CD4-positive, alpha-beta T cell (primary cell): ENCODE data around the gene FRG2C. TPM values are rescaled to one million over a fixed set of nuclear protein-coding genes. Genes with fewer than 3 reads are reported as not detected.
"Not testable (repeated sequence)": the region's sequence is repeated elsewhere in the genome, so short reads cannot be mapped to it uniquely, and the experiment has no call there.

ENCODE experiments used
- ATAC-seq: fragments of 200-7000 bp; cut with Tn5 transposase; one replicate; pipeline ENCODE4 v1.10.0; 2022; ENCODE audit warnings: mild to moderate bottlenecking; ENCODE audit not compliant: poor library complexity
- CTCF ChIA-PET: fragments of 350-600 bp; sonication (Branson Sonifier 250); formaldehyde crosslinking; loops from one replicate; lab custom pipeline; 2021; ENCODE audit warnings: antibody characterized with exemption, inconsistent platforms; lab: Charles Lee
- POLR2A ChIA-PET: fragments of 350-600 bp; sonication (Branson Sonifier 250); formaldehyde crosslinking; loops from one replicate; lab custom pipeline; 2021; ENCODE audit warnings: antibody characterized with exemption, inconsistent platforms; lab: Charles Lee
- DNase-seq, 14 experiments: peaks; one replicate each; pipeline ENCODE4 v3.0.0-alpha.2; 2013 to 2020; ENCODE audit warnings: mixed read lengths in 2 of 14
- H3K27ac ChIP-seq, 2 donors: one replicate each; pipeline versions ENCODE4 v1.5.1 to v1.7.0; 2013; ENCODE audit warnings: low read length in 2 of 2, low read depth in 1 of 2, mild to moderate bottlenecking in 1 of 2
- H3K27me3 ChIP-seq, 2 experiments: 1 replicate in 1 of 2; 2 replicates in 1 of 2; pipeline versions ENCODE4 v1.6.1 to v1.7.0; 2013; ENCODE audit warnings: low read length in 2 of 2, control low read depth in 1 of 2, mild to moderate bottlenecking in 1 of 2, moderate library complexity in 1 of 2; ENCODE audit not compliant: insufficient read depth in 2 of 2, control insufficient read depth in 1 of 2
- H3K36me3 ChIP-seq: one replicate; pipeline ENCODE4 v1.6.1; 2013; ENCODE audit warnings: low read length, control low read depth; ENCODE audit not compliant: insufficient read depth
- H3K4me1 ChIP-seq: one replicate; pipeline ENCODE4 v1.6.1; 2013; ENCODE audit warnings: low read length, control low read depth; ENCODE audit not compliant: insufficient read depth
- H3K4me3 ChIP-seq: one replicate; pipeline ENCODE4 v1.5.1; 2013; ENCODE audit warnings: mild to moderate bottlenecking, low read length, moderate library complexity
- H3K9me3 ChIP-seq, 2 experiments: 1 replicate in 1 of 2; 2 replicates in 1 of 2; pipeline versions ENCODE4 v1.6.1 to v1.7.0; 2013; ENCODE audit warnings: low read length in 2 of 2, mild to moderate bottlenecking in 2 of 2, control low read depth in 1 of 2, moderate library complexity in 1 of 2; ENCODE audit not compliant: control insufficient read depth in 1 of 2, insufficient read depth in 1 of 2
- H3K27ac Mint-ChIP-seq: one replicate; pipeline ENCODE4 v1.8.0; 2020; ENCODE audit warnings: mixed read lengths
- H3K27me3 Mint-ChIP-seq: one replicate; pipeline ENCODE4 v1.8.0; 2021; ENCODE audit warnings: mixed read lengths
- H3K36me3 Mint-ChIP-seq: one replicate; pipeline ENCODE4 v1.8.0; 2021; ENCODE audit warnings: low read depth, mixed read lengths
- H3K4me1 Mint-ChIP-seq: one replicate; pipeline ENCODE4 v1.8.0; 2021; ENCODE audit warnings: low read depth, mixed read lengths
- H3K4me3 Mint-ChIP-seq: one replicate; pipeline ENCODE4 v1.8.0; 2020; ENCODE audit warnings: mild to moderate bottlenecking, mixed read lengths
- H3K9me3 Mint-ChIP-seq: one replicate; pipeline ENCODE4 v1.8.0; 2020; ENCODE audit warnings: mixed read lengths
- intact Hi-C, 2 experiments: fragments of 100-400 bp; cut with DNase I in 1 of 2; cut with micrococcal nuclease in 1 of 2; formaldehyde crosslinking; loops; one replicate each; pipeline versions ENCODE4 v1.15.1 to v1.9.0; 2023 to 2025; cut with DNase I, micrococcal nuclease
- polyA plus RNA-seq, 2 donors: library from polyadenylated mRNA; unstranded; fragments of 120-200 nt; gene quantifications; one replicate each; pipeline ENCODE4 v1.2.1, GENCODE V29; 2013
- total RNA-seq, 174 experiments: library from RNA in 2 of 174; stranded (reverse) in 2 of 174; gene quantifications; one replicate each; pipeline ENCODE4 v1.2.3 and lab custom pipeline; 2021 to 2026

The FRG2C gene
- total RNA-seq (not detected), total RNA-seq (lab: John Stamatoyannopoulos, UW) (0 to 0.09 (median 0) reads per million in 172 experiments)
- not detected for polyA plus RNA-seq (2013, experiment 1 of 2)
- polyA plus RNA-seq (2013, experiment 2 of 2), result not detected

DNA sequence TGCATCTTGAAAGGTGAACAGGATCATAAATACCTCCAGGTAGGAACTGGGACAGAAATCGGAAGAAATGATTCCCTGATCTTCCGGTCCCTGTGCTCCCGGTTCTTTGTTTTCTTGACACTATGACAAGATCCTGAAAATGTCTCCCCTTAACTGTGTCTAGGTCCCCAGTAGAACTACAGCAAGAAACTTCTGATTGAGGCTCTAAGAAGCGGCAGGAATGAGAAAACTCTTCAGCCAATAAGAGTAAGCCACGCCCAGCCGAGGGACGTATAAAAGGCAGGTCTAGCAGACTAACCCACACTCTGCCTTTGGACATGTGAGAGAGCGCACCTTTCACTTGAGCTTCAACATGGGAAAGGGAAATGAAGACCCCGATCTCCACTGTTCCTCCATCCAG, at the start of gene FRG2C:
FRG2C (plus strand) TSS at position 301 of the 400 bp plus-strand sequence; CDS start at position 353, 52 bp downstream.
- H3K4me3 ChIP-seq, H3K36me3 Mint-ChIP-seq, H3K27ac ChIP-seq, H3K4me1 Mint-ChIP-seq, ATAC-seq, DNase-seq, H3K4me3 Mint-ChIP-seq, H3K4me1 ChIP-seq, intact Hi-C loops, H3K36me3 ChIP-seq, H3K27ac Mint-ChIP-seq, CTCF ChIA-PET, H3K9me3 Mint-ChIP-seq, POLR2A ChIA-PET: not testable (repeated sequence)
- H3K27me3 Mint-ChIP-seq, result peaks cover 63% of the 10 kb centered on the region
- Histone ChIP-seq H3K27me3 (peaks cover 7 to 11% of the 10 kb centered on the region in 2 experiments), H3K9me3 (peaks cover under 1 to 27% of the 10 kb centered on the region in 2 experiments)

- H3K36me3 ChIP-seq, H3K27ac ChIP-seq, H3K4me1 Mint-ChIP-seq, CTCF ChIA-PET, POLR2A ChIA-PET, H3K4me1 ChIP-seq, H3K9me3 Mint-ChIP-seq, ATAC-seq, H3K27me3 ChIP-seq, intact Hi-C loops, H3K27ac Mint-ChIP-seq, H3K36me3 Mint-ChIP-seq, H3K4me3 ChIP-seq, H3K4me3 Mint-ChIP-seq, DNase-seq: not testable (repeated sequence)
- peaks cover 32% of the 10 kb centered on the region for H3K27me3 Mint-ChIP-seq
- peaks cover 0 to 20% of the 10 kb centered on the region in 2 experiments for H3K9me3 ChIP-seq
Measured at GRCh38 chr3:75618666-75619305, 45.3 kb upstream of the FRG2C start.

- peaks cover 0 to 20% of the 10 kb centered on the region in 2 experiments for H3K9me3 ChIP-seq
- POLR2A ChIA-PET, H3K4me1 Mint-ChIP-seq, H3K4me1 ChIP-seq, CTCF ChIA-PET, ATAC-seq, H3K27ac Mint-ChIP-seq, H3K4me3 Mint-ChIP-seq, DNase-seq, H3K36me3 ChIP-seq, H3K27me3 ChIP-seq, H3K4me3 ChIP-seq, intact Hi-C loops, H3K36me3 Mint-ChIP-seq, H3K27ac ChIP-seq, H3K9me3 Mint-ChIP-seq: not testable (repeated sequence)
- H3K27me3 Mint-ChIP-seq, result peaks cover 32% of the 10 kb centered on the region
Measured at GRCh38 chr3:75619481-75620031, 44.6 kb upstream of the FRG2C start.

DNA sequence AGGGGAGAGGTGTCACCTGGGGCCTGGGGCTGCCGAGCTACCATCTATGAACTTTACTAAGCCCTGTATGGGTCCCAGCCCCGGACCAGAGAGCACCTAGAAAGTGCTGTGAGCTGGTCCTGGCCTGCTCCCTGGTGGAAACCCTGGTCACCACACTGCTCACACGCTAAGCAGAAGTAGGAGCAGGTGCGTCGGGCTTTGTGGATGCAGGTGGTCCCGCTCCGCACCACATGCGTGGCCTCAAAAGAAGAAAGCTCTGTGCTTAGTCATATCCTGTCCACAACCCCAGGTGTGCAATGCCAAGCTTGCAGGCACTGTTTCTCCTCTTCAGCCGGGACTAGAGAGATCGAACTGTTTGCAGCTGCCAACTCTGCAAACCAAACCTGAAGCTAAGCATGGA, 42.4 kb upstream of the FRG2C start:
- H3K9me3 Mint-ChIP-seq, DNase-seq, H3K4me3 ChIP-seq, H3K4me3 Mint-ChIP-seq, H3K36me3 Mint-ChIP-seq, H3K27me3 ChIP-seq, POLR2A ChIA-PET, ATAC-seq, H3K27ac Mint-ChIP-seq, intact Hi-C loops, H3K4me1 ChIP-seq, H3K36me3 ChIP-seq, CTCF ChIA-PET, H3K4me1 Mint-ChIP-seq, H3K27ac ChIP-seq: not testable (repeated sequence)
- H3K27me3 Mint-ChIP-seq, result peaks cover 32% of the 10 kb centered on the region
- peaks cover 0 to 20% of the 10 kb centered on the region in 2 experiments for H3K9me3 ChIP-seq

- H3K27ac Mint-ChIP-seq, H3K27ac ChIP-seq, H3K4me3 Mint-ChIP-seq, H3K36me3 Mint-ChIP-seq, ATAC-seq, DNase-seq, H3K36me3 ChIP-seq, intact Hi-C loops, H3K9me3 Mint-ChIP-seq, H3K4me1 Mint-ChIP-seq, H3K9me3 ChIP-seq, H3K27me3 ChIP-seq, POLR2A ChIA-PET, H3K4me1 ChIP-seq, CTCF ChIA-PET, H3K4me3 ChIP-seq: not testable (repeated sequence)
- peaks cover 23% of the 10 kb centered on the region for H3K27me3 Mint-ChIP-seq
Measured at GRCh38 chr3:75623656-75624055, 40.5 kb upstream of the FRG2C start.

- H3K27me3 ChIP-seq, H3K9me3 ChIP-seq, H3K27me3 Mint-ChIP-seq, DNase-seq, CTCF ChIA-PET, H3K4me3 Mint-ChIP-seq, H3K36me3 ChIP-seq, H3K4me1 ChIP-seq, H3K27ac ChIP-seq, H3K4me1 Mint-ChIP-seq, H3K9me3 Mint-ChIP-seq, POLR2A ChIA-PET, H3K36me3 Mint-ChIP-seq, H3K27ac Mint-ChIP-seq, intact Hi-C loops, ATAC-seq, H3K4me3 ChIP-seq: not testable (repeated sequence)
Measured at GRCh38 chr3:75630887-75631535, 33.1 kb upstream of the FRG2C start.
